Endothelial cell of umbilical vein (primary cell): ENCODE data around the gene FAM185A. TPM values are rescaled to one million over a fixed set of nuclear protein-coding genes. Genes with fewer than 3 reads are reported as not detected.

Experiments
- BruUV-seq: library from RNA; stranded (reverse); fragments of 400-500 nt; replicated peaks from 2 replicates; lab custom pipeline; 2021; lab: Mats Ljungman, UMichigan
- CTCF ChIA-PET: fragments of 300-600, 350-600 bp; sonication (Branson Sonifier 250); formaldehyde crosslinking; loops from one replicate; lab custom pipeline; 2021; ENCODE audit warnings: antibody characterized with exemption, inconsistent platforms; lab: Charles Lee
- POLR2A ChIA-PET: fragments of 300-600, 350-600 bp; sonication (Branson Sonifier 250); formaldehyde crosslinking; loops from one replicate; lab custom pipeline; 2021; ENCODE audit warnings: antibody characterized with exemption, inconsistent platforms; lab: Charles Lee
- DNase-seq: peaks from one replicate; pipeline ENCODE4 v3.0.0-alpha.2; 2011; ENCODE audit warnings: low read depth, low spot score
- FAIRE-seq: peaks from 2 replicates; lab custom pipeline; 2011; peaks lifted over from hg19 to GRCh38; lab: Jason Lieb, UNC
- H2AFZ ChIP-seq: 2 replicates; pipeline ENCODE4 v1.6.0; 2012; ENCODE audit warnings: low read depth, low read length, control low read depth, inconsistent platforms
- H3K27ac ChIP-seq: 2 replicates; pipeline ENCODE4 v1.5.1; 2011; ENCODE audit warnings: low read depth, mild to moderate bottlenecking, control low read depth, low read length, moderate library complexity; ENCODE audit not compliant: insufficient read depth
- H3K27me3 ChIP-seq, 2 experiments: 2 replicates each; pipeline versions ENCODE4 v1.6.0 to v1.6.1; 2011; ENCODE audit warnings: low read length in 2 of 2, mixed read lengths in 1 of 2; ENCODE audit not compliant: control insufficient read depth in 2 of 2, insufficient read depth in 2 of 2
- H3K36me3 ChIP-seq, 2 experiments: 2 replicates in 1 of 2; 3 replicates in 1 of 2; pipeline ENCODE4 v1.5.1; 2011; ENCODE audit warnings: low read length in 2 of 2, mild to moderate bottlenecking in 1 of 2, moderate library complexity in 1 of 2; ENCODE audit not compliant: control insufficient read depth in 2 of 2, insufficient read depth in 2 of 2; ENCODE audit errors: extremely low read depth in 1 of 2
- H3K4me1 ChIP-seq: 3 replicates; pipeline ENCODE4 v1.5.1; 2011; ENCODE audit warnings: mild to moderate bottlenecking, low read length; ENCODE audit not compliant: control insufficient read depth, insufficient read depth; ENCODE audit errors: extremely low read depth
- H3K4me2 ChIP-seq: 2 replicates; pipeline ENCODE4 v1.6.1; 2011; ENCODE audit warnings: low read length, control low read depth, mixed read lengths; ENCODE audit not compliant: insufficient read depth
- H3K4me3 ChIP-seq, 3 experiments: fragments of 200-600 bp in 1 of 3; sonication (generic), shearing (Covaris generic) in 1 of 3; replicated peaks in 1 of 3; 2 replicates each; pipeline ENCODE4 v1.5.1; 2011 to 2016; ENCODE audit warnings: control low read depth in 3 of 3, low read length in 3 of 3, mild to moderate bottlenecking in 2 of 3, inconsistent platforms in 1 of 3, low read depth in 1 of 3, moderate library complexity in 1 of 3; ENCODE audit not compliant: insufficient read depth in 1 of 3
- H3K79me2 ChIP-seq: 2 replicates; pipeline ENCODE4 v1.6.0; 2012; ENCODE audit warnings: low read length, inconsistent platforms; ENCODE audit not compliant: control insufficient read depth, insufficient read depth
- H3K9ac ChIP-seq: replicated peaks from 2 replicates; pipeline ENCODE3; 2011; ENCODE audit warnings: low read length, control low read depth; ENCODE audit not compliant: insufficient read depth; ENCODE audit errors: extremely low read depth
- H3K9me1 ChIP-seq: replicated peaks from 3 replicates; pipeline ENCODE4 v1.6.0; 2011; ENCODE audit warnings: mild to moderate bottlenecking, low read length; ENCODE audit not compliant: control insufficient read depth, insufficient read depth; ENCODE audit errors: extremely low read depth
- H3K9me3 ChIP-seq: replicated peaks from 2 replicates; pipeline ENCODE4 v1.5.1; 2012; ENCODE audit warnings: low read length, inconsistent platforms; ENCODE audit not compliant: control insufficient read depth, insufficient read depth
- H4K20me1 ChIP-seq: replicated peaks from 2 replicates; pipeline ENCODE3; 2011; ENCODE audit warnings: mild to moderate bottlenecking, low read length; ENCODE audit not compliant: control insufficient read depth, insufficient read depth; ENCODE audit errors: extremely low read depth
- FOS ChIP-seq: IDR thresholded peaks from 2 replicates; pipeline ENCODE4 v1.6.1; 2011; ENCODE audit warnings: mild to moderate bottlenecking, low read length, moderate library complexity, borderline replicate concordance; ENCODE audit not compliant: insufficient read depth
- GATA2 ChIP-seq: IDR thresholded peaks from 2 replicates; pipeline ENCODE4 v1.7.0; 2011; ENCODE audit warnings: low read depth, mild to moderate bottlenecking, moderate library complexity, mixed read lengths, low read length; ENCODE audit not compliant: insufficient read length, insufficient read depth
- JUN ChIP-seq: IDR thresholded peaks from 2 replicates; pipeline ENCODE4 v1.6.1; 2011; ENCODE audit warnings: borderline replicate concordance, low read depth; ENCODE audit not compliant: insufficient read length, insufficient read depth
- POLR2A ChIP-seq: IDR thresholded peaks from 2 replicates; pipeline ENCODE4 v1.6.1; 2012; ENCODE audit warnings: low read depth, mild to moderate bottlenecking, control low read depth, low read length
- dilution Hi-C: fragments of 300-500 bp; cut with MboI; formaldehyde crosslinking; loops from one replicate; pipeline ENCODE4 v1.15.0; 2019; ENCODE audit warnings: low sequenced_read_pairs; ENCODE audit not compliant: extremely low pct_ligation_motif_present
- intact Hi-C: fragments of 100-400 bp; cut with micrococcal nuclease; formaldehyde crosslinking; loops from one replicate; pipeline ENCODE4 v1.10.0; 2022
- polyA plus RNA-seq, 4 experiments: library from polyadenylated mRNA; depleted of rRNA in 3 of 4; stranded (reverse) in 3 of 4; unstranded in 1 of 4; fragments of >200 nt; gene quantifications; 2 replicates each; pipeline versions ENCODE4 v1.2.1 to v1.2.3, GENCODE V29; 2011 to 2012; ENCODE audit warnings: missing spikeins in 1 of 4
- total RNA-seq: library from RNA; stranded (reverse); gene quantifications from 2 replicates; pipeline ENCODE4 v1.2.3, GENCODE V29; 2021
- TF ChIP-seq, protein P1 (sequence below): IDR thresholded peaks from 2 replicates; pipeline ENCODE4 v1.6.1; 2011; ENCODE audit not compliant: insufficient read depth, insufficient read length
- TF ChIP-seq, protein P2 (sequence below), 2 donors: IDR thresholded peaks; 1 replicate in 1 of 2; 2 replicates in 1 of 2; pipeline ENCODE4 v1.5.1; 2011; ENCODE audit warnings: low read length in 2 of 2, mild to moderate bottlenecking in 2 of 2, moderate library complexity in 2 of 2, control low read depth in 1 of 2, inconsistent platforms in 1 of 2, low read depth in 1 of 2; ENCODE audit not compliant: insufficient read depth in 1 of 2; ENCODE audit errors: extremely low read depth in 1 of 2

FAM185A gene
- total and polyA plus RNA-seq, 2 donors (not counting 3 experiments of a cell fraction or from before 2014, with no cell fraction given), result 5.4 to 7.6 TPM

DNA sequence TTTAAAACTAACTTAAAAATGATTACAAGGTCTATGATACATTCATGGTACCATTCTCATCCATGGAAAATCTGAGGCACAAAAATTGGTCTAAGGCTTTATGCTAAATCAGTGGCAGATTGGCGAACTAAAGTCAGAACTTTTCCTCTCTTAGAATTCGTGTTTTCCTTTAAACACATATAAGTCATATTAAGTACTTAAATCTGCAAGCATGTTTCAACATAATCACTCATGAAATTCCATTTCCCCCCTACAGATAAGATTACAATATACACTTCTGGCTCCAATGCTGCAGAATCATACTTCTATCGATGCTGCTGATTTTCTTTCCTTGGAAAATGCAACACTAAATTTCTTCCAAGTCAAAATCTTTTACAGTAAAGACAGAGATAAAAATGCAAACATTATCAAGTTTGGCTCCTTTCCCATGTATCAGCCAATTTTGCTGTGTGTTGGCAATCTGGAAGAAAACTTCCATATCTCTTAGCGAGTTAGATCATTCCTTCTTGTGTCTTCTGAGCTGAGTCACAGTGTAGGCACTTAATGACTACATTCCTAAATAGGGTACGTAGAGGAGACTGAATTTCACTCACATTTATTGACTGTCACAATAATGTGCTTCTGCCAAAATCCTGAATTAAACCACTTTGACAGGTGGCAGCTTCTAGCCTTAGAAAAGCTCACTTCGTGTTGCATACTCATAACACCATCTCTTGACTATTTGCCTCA is 87.6 kb downstream of the FAM185A start:
- Histone ChIP-seq H2AFZ (no peak overlapping the region), H3K9me1 (no peaks in the 10 kb centered on the region), H3K79me2 (no peaks in the 10 kb centered on the region), H3K4me3 (no peak overlapping the region), H4K20me1 (no peaks in the 10 kb centered on the region), H3K27ac (peak overlapping the region; percentile 71), H3K36me3 (no peaks in the 10 kb centered on the region), H3K4me1 (peaks cover 27% of the 10 kb centered on the region), H3K9me3 (no peaks in the 10 kb centered on the region), H3K9ac (peak overlapping the region; percentile 76), H3K4me2 (peak overlapping the region; percentile 51), H3K27me3 (no peaks in the 10 kb centered on the region)
- ChIA-PET CTCF (interaction anchor here (0.7 to 1.6 kb wide), 8 partner anchors 8 to 226 kb away, joined by 3 to 7 read pairs (median 4); no protein-coding TSS in a partner anchor), POLR2A (interaction anchor here (1.2 kb wide), 1 partner anchor 36 kb away, joined by 3 read pairs; no protein-coding TSS in a partner anchor)
- TSS peak; percentile 83 for BruUV-seq
- dilution Hi-C loops, result no loop called here
- intact Hi-C loops, result loop anchor here (2.0 kb wide), 1 partner anchor 36 kb away; no protein-coding TSS in a partner anchor
- DNase-seq (peak; percentile 82), FAIRE-seq (peak; percentile 70)
- TF ChIP-seq FOS (peak; percentile 87), POLR2A (no peak), GATA2 (peak; percentile 71), JUN (peak; percentile 90)
- TF ChIP-seq, protein P1, sequence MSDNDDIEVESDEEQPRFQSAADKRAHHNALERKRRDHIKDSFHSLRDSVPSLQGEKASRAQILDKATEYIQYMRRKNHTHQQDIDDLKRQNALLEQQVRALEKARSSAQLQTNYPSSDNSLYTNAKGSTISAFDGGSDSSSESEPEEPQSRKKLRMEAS, result no peak
- TF ChIP-seq, protein P2, sequence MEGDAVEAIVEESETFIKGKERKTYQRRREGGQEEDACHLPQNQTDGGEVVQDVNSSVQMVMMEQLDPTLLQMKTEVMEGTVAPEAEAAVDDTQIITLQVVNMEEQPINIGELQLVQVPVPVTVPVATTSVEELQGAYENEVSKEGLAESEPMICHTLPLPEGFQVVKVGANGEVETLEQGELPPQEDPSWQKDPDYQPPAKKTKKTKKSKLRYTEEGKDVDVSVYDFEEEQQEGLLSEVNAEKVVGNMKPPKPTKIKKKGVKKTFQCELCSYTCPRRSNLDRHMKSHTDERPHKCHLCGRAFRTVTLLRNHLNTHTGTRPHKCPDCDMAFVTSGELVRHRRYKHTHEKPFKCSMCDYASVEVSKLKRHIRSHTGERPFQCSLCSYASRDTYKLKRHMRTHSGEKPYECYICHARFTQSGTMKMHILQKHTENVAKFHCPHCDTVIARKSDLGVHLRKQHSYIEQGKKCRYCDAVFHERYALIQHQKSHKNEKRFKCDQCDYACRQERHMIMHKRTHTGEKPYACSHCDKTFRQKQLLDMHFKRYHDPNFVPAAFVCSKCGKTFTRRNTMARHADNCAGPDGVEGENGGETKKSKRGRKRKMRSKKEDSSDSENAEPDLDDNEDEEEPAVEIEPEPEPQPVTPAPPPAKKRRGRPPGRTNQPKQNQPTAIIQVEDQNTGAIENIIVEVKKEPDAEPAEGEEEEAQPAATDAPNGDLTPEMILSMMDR (IDR thresholded peaks at IDR 0.05; ENCODE audit: extremely low read depth in 1 of 2, insufficient read depth in 1 of 2, low read depth in 1 of 2, low read length in 2 of 2), result no peak
